PC-9 (cell line): ENCODE results near the gene CBR4.

Source experiments
- CTCF ChIP-seq: fragments of 200-600 bp; sonication (generic); conservative IDR thresholded peaks from 2 replicates; pipeline ENCODE4 v1.6.1; 2017; ENCODE audit warnings: mixed run types, antibody characterized with exemption, mild to moderate bottlenecking, moderate library complexity
- EZH2 ChIP-seq: fragments of 200-600 bp; sonication (generic); IDR thresholded peaks from 2 replicates; pipeline ENCODE4 v1.8.0; 2017; ENCODE audit warnings: antibody characterized with exemption, low read depth

- TF ChIP-seq CTCF (no peak), EZH2 (no peak)
Observed at GRCh38 chr4:169012049-169012448, 2.0 kb upstream of the CBR4 start.
